Kidney epithelial cell (primary cell): ENCODE results near the gene CYP4F22. TPM values are rescaled to one million over a fixed set of nuclear protein-coding genes. Genes with fewer than 3 reads are reported as not detected.

Experiments
- DNase-seq: peaks from one replicate; pipeline ENCODE4 v3.0.0-alpha.2; 2010; ENCODE audit warnings: low read depth
- H3K27me3 ChIP-seq: 2 replicates; pipeline ENCODE4 v1.6.0; 2011; ENCODE audit warnings: low read length; ENCODE audit not compliant: control insufficient read depth, insufficient read depth
- H3K36me3 ChIP-seq: 2 replicates; pipeline ENCODE4 v1.5.1; 2011; ENCODE audit warnings: low read length; ENCODE audit not compliant: control insufficient read depth, insufficient read depth
- H3K4me3 ChIP-seq: 2 replicates; pipeline ENCODE4 v1.5.1; 2011; ENCODE audit warnings: low read depth, mild to moderate bottlenecking, control low read depth, low read length
- total RNA-seq: library from RNA; depleted of rRNA; stranded (reverse); fragments of >200 nt; gene quantifications from 2 replicates; pipeline ENCODE4 v1.2.3, GENCODE V29; 2015
- TF ChIP-seq, protein P1 (sequence below): IDR thresholded peaks from 2 replicates; pipeline ENCODE4 v1.5.1; 2011; ENCODE audit warnings: mild to moderate bottlenecking, moderate library complexity, low read length, control low read depth, inconsistent platforms; ENCODE audit not compliant: insufficient read depth, poor library complexity, severe bottlenecking

CYP4F22 gene
- total RNA-seq, 1 donor from 2014 or later, result not detected

DNA sequence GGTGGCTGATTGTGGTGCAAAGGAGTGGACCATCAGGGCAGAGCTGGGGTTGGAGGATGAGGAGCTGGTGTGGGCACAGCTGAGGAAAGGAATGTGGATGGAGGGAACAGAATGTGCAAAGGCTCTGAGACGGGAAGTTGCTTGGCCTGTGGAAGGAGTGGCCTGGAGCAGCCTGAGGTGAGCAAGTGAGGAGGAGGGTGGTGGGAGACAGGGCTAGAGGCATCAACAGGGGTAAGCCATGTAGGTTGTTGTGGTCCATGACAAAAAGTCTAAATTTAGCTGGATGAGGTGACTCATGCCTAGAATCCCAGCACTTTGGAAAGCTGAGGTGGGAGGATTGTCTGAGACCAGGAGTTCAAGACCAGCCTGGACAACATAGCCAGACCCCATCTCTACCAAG lies 9.5 kb downstream of the CYP4F22 start:
- Histone ChIP-seq H3K27me3 (no peaks in the 10 kb centered on the region), H3K36me3 (no peaks in the 10 kb centered on the region), H3K4me3 (no peak overlapping the region)
- TF ChIP-seq, protein P1, sequence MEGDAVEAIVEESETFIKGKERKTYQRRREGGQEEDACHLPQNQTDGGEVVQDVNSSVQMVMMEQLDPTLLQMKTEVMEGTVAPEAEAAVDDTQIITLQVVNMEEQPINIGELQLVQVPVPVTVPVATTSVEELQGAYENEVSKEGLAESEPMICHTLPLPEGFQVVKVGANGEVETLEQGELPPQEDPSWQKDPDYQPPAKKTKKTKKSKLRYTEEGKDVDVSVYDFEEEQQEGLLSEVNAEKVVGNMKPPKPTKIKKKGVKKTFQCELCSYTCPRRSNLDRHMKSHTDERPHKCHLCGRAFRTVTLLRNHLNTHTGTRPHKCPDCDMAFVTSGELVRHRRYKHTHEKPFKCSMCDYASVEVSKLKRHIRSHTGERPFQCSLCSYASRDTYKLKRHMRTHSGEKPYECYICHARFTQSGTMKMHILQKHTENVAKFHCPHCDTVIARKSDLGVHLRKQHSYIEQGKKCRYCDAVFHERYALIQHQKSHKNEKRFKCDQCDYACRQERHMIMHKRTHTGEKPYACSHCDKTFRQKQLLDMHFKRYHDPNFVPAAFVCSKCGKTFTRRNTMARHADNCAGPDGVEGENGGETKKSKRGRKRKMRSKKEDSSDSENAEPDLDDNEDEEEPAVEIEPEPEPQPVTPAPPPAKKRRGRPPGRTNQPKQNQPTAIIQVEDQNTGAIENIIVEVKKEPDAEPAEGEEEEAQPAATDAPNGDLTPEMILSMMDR, result no peak
- no peak for DNase-seq

DNA sequence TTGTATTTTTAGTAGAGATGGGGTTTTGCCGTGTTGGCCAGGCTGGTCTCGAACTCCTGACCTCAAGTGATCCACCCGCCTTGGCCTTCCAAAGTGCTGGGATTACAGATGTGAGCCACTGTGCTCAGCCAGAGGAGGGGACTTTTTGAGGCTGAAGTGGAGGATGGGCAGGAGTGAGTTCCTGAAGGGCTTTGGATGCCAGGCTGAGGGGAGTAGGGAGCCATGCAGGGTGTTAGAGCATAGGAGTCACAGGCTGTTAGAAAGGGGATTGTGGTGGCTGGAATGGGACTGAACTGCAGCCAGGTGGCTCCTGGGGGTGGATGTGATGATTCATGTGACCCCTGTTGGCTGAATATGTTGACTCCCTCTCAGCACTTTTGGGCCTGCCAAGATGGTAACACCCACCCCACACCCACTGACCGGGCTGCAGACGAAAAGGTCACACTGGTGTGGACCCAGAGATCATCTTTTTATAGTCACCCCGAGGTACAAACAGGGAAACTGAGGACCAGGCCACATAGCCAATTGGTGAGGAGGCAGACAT lies 11.2 kb downstream of the CYP4F22 start:
- H3K4me3 ChIP-seq, result no peak overlapping the region
- no peaks in the 10 kb centered on the region for H3K27me3 ChIP-seq
- DNase-seq, result no peak
- TF ChIP-seq, protein P1, result no peak
- H3K36me3 ChIP-seq, result no peaks in the 10 kb centered on the region

DNA sequence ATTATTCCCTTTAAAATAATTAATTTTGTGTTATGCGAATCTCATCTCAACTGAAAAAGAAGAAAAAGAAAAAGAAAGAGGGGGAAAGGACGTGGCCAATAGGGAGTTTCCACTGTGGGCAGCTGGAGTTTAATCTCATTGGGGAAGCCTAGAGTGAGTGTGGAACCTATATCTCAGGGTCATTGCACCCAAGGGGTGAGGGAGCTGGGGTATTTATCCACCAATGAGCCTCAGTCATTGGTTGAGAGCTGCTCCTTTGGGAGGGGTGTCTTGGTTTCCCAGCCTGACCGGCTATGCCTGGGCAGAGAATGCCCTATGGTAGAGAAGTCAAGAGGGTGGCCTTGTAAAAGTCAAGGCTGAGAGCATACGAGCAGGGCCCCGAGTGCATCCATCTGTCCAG lies 16.5 kb downstream of the CYP4F22 start:
- Histone ChIP-seq H3K36me3 (no peaks in the 10 kb centered on the region), H3K4me3 (no peak overlapping the region), H3K27me3 (no peaks in the 10 kb centered on the region)
- no peak for DNase-seq
- TF ChIP-seq, protein P1, result no peak

DNA sequence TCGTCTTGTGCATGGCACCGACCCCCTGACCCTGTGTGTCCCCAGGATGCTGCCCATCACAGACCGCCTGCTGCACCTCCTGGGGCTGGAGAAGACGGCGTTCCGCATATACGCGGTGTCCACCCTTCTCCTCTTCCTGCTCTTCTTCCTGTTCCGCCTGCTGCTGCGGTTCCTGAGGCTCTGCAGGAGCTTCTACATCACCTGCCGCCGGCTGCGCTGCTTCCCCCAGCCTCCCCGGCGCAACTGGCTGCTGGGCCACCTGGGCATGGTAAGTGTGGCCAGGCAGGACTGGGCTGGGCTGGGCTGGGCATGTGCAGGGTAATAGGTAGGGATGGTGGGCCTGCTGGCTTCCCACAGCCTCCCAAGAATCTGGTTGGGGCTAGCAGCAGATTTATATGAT lies 17.0 kb downstream of the CYP4F22 start:
- Histone ChIP-seq H3K27me3 (no peaks in the 10 kb centered on the region), H3K36me3 (no peaks in the 10 kb centered on the region), H3K4me3 (no peak overlapping the region)
- TF ChIP-seq, protein P1, result no peak
- no peak for DNase-seq

DNA sequence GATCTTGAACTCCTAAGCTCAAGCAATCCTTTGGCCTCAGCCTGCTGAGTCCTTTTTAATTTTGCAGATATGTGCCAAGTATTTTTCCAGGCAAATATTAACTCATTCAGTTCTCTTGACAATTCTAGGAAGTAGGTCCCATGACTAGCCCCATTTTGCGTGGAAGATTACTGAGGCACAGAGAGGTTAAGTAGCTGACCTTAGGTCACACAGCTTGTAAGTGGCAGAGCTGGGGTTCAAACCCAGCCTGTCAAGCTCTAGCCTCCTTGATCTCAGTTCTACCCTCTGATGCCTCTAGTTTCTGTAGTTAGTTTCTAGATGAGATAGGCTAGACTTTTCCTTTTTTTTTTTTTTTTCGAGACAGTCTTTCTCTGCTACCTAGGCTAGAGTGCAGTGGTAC lies 18.1 kb downstream of the CYP4F22 start:
- DNase-seq, result no peak
- TF ChIP-seq, protein P1, result no peak
- no peaks in the 10 kb centered on the region for H3K27me3 ChIP-seq
- H3K4me3 ChIP-seq, result no peak overlapping the region
- H3K36me3 ChIP-seq, result no peaks in the 10 kb centered on the region

DNA sequence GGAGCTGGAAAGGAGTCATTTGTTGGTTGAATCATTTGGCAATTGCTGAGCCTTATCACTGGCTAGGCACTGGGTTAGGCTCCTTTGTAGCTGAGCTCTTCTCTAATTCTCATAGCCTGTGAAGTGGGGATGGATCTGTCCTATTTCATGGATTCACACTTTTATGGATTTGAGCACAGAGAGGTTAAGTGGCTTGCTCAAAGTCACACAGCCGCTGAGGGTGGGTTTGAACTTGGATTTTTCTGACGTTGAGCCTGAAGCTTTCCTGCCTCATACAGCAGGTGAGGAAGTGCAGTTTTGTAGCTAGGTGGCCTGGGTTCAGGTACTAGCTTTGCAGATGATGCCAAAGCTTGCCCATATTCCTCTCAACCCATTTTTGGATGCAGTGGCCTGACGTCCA lies 19.4 kb downstream of the CYP4F22 start:
- H3K36me3 ChIP-seq, result no peaks in the 10 kb centered on the region
- DNase-seq, result no peak
- H3K4me3 ChIP-seq, result no peak overlapping the region
- H3K27me3 ChIP-seq, result no peaks in the 10 kb centered on the region
- TF ChIP-seq, protein P1, result no peak
